H1 (cell line): ENCODE measurements around the gene IRAK3. TPM values are rescaled to one million over a fixed set of nuclear protein-coding genes. Genes with fewer than 3 reads are reported as not detected.

Source experiments
- CHD1 ChIP-seq: IDR thresholded peaks from 2 replicates; pipeline ENCODE4 v1.6.1; 2012; ENCODE audit warnings: low read depth, low read length, improper control_type of control experiment
- HDAC6 ChIP-seq: IDR thresholded peaks from one replicate; pipeline ENCODE4 v1.7.1; 2012; ENCODE audit warnings: low read depth, mild to moderate bottlenecking, inconsistent platforms, low read length, moderate library complexity
- NANOG ChIP-seq: IDR thresholded peaks from 2 replicates; pipeline ENCODE4 v1.6.1; 2011; ENCODE audit warnings: low read length, low read depth, mild to moderate bottlenecking, inconsistent platforms; ENCODE audit not compliant: insufficient read depth, poor library complexity, severe bottlenecking
- POLR2A ChIP-seq, 2 experiments: IDR thresholded peaks; 1 replicate in 1 of 2; 2 replicates in 1 of 2; pipeline ENCODE4 v1.6.1; 2011; ENCODE audit warnings: low read depth in 2 of 2, low read length in 2 of 2, mild to moderate bottlenecking in 2 of 2; ENCODE audit errors: control extremely low read depth in 1 of 2
- TCF12 ChIP-seq: IDR thresholded peaks from 2 replicates; pipeline ENCODE4 v1.6.1; 2011; ENCODE audit warnings: low read depth, mild to moderate bottlenecking, low read length
- polyA plus RNA-seq, 7 experiments: library from polyadenylated mRNA; depleted of rRNA in 3 of 7; stranded (reverse) in 5 of 7; unstranded in 2 of 7; fragments of >200 nt in 5 of 7; fragments of 200-250 nt in 2 of 7; gene quantifications; 1 replicate in 5 of 7; 2 replicates in 1 of 7; 4 replicates in 1 of 7; pipeline versions ENCODE4 v1.2.1 to v1.2.3, GENCODE V29; 2011 to 2013; ENCODE audit warnings: missing spikeins in 2 of 7, mixed read lengths in 2 of 7
- total RNA-seq: library from RNA; stranded (reverse); fragmentation: NEBNext Ultra II Directional; extraction: Animal tissue kit (Norgen Biotek cat#: 25700); gene quantifications from 2 replicates; pipeline ENCODE4 v1.2.1, GENCODE V29; 2021
- TF ChIP-seq, protein P1 (sequence below): IDR thresholded peaks from 2 replicates; pipeline ENCODE4 v1.6.1; 2012; ENCODE audit warnings: inconsistent platforms

Gene IRAK3
- total and polyA plus RNA-seq, 2 of the 8 experiments (the other 6 are each of a cell fraction or from before 2014, with no cell fraction given), result 0.51 to 2.2 TPM

DNA sequence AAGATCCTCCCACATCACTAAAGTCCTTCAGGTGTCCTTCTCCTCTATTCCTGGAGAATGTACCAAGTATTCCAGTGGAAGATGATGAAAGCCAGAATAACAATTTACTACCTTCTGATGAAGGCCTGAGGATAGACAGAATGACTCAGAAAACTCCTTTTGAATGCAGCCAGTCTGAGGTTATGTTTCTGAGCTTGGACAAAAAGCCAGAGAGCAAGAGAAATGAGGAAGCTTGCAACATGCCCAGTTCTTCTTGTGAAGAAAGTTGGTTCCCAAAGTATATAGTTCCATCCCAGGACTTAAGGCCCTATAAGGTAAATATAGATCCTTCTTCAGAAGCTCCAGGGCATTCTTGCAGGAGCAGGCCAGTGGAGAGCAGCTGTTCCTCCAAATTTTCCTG lies 58.7 kb downstream of the IRAK3 start (continued):
- TF ChIP-seq NANOG, result no peak
- TF ChIP-seq POLR2A (IDR thresholded peaks at IDR 0.05; ENCODE audit: control extremely low read depth in 1 of 2, low read depth in 2 of 2, low read length in 2 of 2), result no peak
- TF ChIP-seq, protein P1, sequence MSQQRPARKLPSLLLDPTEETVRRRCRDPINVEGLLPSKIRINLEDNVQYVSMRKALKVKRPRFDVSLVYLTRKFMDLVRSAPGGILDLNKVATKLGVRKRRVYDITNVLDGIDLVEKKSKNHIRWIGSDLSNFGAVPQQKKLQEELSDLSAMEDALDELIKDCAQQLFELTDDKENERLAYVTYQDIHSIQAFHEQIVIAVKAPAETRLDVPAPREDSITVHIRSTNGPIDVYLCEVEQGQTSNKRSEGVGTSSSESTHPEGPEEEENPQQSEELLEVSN, result no peak
- TF ChIP-seq CHD1, result no peak
- TF ChIP-seq TCF12, result no peak
- TF ChIP-seq HDAC6, result no peak
